Endothelial cell (in vitro differentiated cells): Measurements from ENCODE around the gene PRELID1. TPM values are rescaled to one million over a fixed set of nuclear protein-coding genes. Genes with fewer than 3 reads are reported as not detected.

ENCODE experiments used
- DNase-seq: peaks from one replicate; pipeline ENCODE4 v3.0.0; 2021; ENCODE audit warnings: low spot score
- H3K27ac Mint-ChIP-seq: one replicate; pipeline ENCODE4 v1.8.0; 2021; ENCODE audit warnings: mixed read lengths, inconsistent platforms; ENCODE audit not compliant: unreplicated experiment
- H3K27me3 Mint-ChIP-seq: one replicate; pipeline ENCODE4 v1.8.0; 2021; ENCODE audit warnings: mild to moderate bottlenecking, moderate library complexity, mixed read lengths, inconsistent platforms; ENCODE audit not compliant: unreplicated experiment
- H3K36me3 Mint-ChIP-seq: one replicate; pipeline ENCODE4 v1.8.0; 2021; ENCODE audit warnings: mild to moderate bottlenecking, low read depth, mixed read lengths, inconsistent platforms; ENCODE audit not compliant: unreplicated experiment
- H3K4me1 Mint-ChIP-seq: one replicate; pipeline ENCODE4 v1.8.0; 2021; ENCODE audit warnings: mild to moderate bottlenecking, mixed read lengths, inconsistent platforms; ENCODE audit not compliant: unreplicated experiment
- H3K4me3 Mint-ChIP-seq: one replicate; pipeline ENCODE4 v1.8.0; 2021; ENCODE audit warnings: mild to moderate bottlenecking, mixed read lengths, inconsistent platforms; ENCODE audit not compliant: unreplicated experiment
- H3K9me3 Mint-ChIP-seq: one replicate; pipeline ENCODE4 v1.8.0; 2021; ENCODE audit warnings: mixed read lengths, inconsistent platforms; ENCODE audit not compliant: unreplicated experiment
- total RNA-seq: library from RNA; stranded (reverse); fragmentation: NEBNext Ultra II Directional; extraction: Animal tissue kit (Norgen Biotek cat#: 25700); gene quantifications from one replicate; pipeline ENCODE4 v1.2.1, GENCODE V29; 2021; ENCODE audit not compliant: unreplicated experiment
- TF ChIP-seq, protein P1 (sequence below): fragments of 200-600 bp; sonication (generic); IDR thresholded peaks from one replicate; pipeline ENCODE4 v1.5.0; 2021; ENCODE audit warnings: antibody characterized with exemption; ENCODE audit not compliant: unreplicated experiment

PRELID1 gene
- total RNA-seq, 1 donor from 2014 or later, result 198 TPM

DNA sequence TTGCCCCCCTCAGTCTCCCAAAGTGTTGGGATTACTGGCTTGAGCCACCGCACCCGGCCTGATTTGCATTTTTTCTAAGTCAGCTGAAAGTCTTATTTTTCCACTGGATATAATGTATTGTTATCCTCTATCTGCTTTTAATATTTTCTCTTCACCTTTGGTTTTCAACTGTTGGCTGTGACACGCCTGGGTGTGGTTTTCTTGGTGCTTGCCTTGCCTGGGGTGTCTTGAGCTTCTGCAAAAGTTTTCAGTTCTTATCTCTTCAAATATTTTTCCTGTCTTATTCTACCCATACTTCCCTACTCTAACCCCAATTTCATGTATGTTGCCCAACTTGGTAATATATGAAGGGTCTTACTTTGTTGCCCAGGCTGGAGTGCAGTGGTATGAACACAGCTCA lies 12.4 kb downstream of the PRELID1 start:
- no peak for DNase-seq
- Mint-ChIP-seq H3K36me3 (peaks cover 11% of the 10 kb centered on the region), H3K4me1 (peaks cover 15% of the 10 kb centered on the region), H3K9me3 (peaks cover 6% of the 10 kb centered on the region), H3K27ac (no peak overlapping the region), H3K27me3 (peaks cover 5% of the 10 kb centered on the region), H3K4me3 (peak overlapping the region; percentile 24)
- TF ChIP-seq, protein P1, sequence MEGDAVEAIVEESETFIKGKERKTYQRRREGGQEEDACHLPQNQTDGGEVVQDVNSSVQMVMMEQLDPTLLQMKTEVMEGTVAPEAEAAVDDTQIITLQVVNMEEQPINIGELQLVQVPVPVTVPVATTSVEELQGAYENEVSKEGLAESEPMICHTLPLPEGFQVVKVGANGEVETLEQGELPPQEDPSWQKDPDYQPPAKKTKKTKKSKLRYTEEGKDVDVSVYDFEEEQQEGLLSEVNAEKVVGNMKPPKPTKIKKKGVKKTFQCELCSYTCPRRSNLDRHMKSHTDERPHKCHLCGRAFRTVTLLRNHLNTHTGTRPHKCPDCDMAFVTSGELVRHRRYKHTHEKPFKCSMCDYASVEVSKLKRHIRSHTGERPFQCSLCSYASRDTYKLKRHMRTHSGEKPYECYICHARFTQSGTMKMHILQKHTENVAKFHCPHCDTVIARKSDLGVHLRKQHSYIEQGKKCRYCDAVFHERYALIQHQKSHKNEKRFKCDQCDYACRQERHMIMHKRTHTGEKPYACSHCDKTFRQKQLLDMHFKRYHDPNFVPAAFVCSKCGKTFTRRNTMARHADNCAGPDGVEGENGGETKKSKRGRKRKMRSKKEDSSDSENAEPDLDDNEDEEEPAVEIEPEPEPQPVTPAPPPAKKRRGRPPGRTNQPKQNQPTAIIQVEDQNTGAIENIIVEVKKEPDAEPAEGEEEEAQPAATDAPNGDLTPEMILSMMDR, result no peak

DNA sequence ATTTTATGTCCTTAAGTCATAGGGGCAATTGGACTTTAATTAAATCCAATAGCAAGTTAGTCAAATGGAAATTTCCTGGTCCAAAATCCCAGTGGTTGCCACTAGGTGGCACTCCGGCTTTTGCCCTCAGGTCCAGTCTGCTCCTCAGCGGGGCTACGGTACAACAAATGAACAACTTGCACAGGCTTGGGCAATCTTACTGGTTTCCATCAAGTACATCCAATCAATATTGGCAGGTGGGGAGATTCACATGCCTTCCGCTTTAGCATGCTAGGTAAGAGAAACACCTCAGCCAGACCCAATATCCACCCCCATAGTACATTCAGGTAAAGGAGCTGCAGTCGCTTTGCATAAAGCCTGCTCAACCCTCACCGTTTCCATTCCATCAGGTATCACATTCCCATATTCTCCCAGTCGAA lies 14.4 kb downstream of the PRELID1 start:
- Mint-ChIP-seq H3K27ac (no peak overlapping the region), H3K4me3 (no peak overlapping the region), H3K9me3 (peaks cover 6% of the 10 kb centered on the region), H3K36me3 (peaks cover 14% of the 10 kb centered on the region), H3K27me3 (peaks cover 6% of the 10 kb centered on the region), H3K4me1 (peaks cover 9% of the 10 kb centered on the region)
- TF ChIP-seq, protein P1, result peak; percentile 91
- DNase-seq, result peak; percentile 78

DNA sequence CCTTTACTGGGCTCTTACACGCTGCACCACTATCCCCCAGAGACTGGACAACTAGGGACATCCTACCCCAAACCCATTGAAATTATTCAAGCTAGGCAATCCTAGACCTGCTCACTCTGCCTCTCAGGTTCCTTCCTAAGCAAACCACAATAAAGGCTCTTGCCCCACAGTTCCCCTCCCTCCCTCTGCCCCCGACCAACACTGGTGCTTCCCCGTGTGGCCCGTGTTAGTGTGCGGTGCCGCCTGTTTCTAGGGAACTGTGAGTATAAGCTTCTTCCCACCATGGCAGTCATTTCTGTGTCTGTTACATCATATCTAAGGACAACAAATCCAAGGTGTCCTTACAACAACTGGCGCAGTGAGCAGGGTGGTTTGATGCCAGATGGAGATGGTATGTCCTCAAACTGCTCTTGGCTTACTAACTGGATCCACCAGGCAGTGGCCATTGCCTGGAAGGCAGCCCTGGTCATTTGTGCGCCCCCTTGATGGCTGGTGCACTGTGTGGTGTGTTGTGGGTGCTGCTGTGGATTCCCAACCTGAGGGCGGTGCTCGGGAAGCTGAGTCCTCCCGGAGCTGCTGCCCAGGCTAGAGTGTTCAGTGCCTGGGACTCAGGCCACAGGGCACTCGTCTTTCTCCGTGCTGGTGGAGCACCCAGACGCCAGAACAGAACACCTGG lies 16.5 kb downstream of the PRELID1 start:
- peaks cover 9% of the 10 kb centered on the region for H3K4me1 Mint-ChIP-seq
- peak overlapping the region; percentile 65 for H3K4me3 Mint-ChIP-seq
- TF ChIP-seq, protein P1, result no peak
- DNase-seq, result no peak
- peaks cover 21% of the 10 kb centered on the region for H3K36me3 Mint-ChIP-seq
- peaks cover 6% of the 10 kb centered on the region for H3K9me3 Mint-ChIP-seq
- H3K27ac Mint-ChIP-seq, result no peak overlapping the region
- H3K27me3 Mint-ChIP-seq, result peaks cover 6% of the 10 kb centered on the region

DNA sequence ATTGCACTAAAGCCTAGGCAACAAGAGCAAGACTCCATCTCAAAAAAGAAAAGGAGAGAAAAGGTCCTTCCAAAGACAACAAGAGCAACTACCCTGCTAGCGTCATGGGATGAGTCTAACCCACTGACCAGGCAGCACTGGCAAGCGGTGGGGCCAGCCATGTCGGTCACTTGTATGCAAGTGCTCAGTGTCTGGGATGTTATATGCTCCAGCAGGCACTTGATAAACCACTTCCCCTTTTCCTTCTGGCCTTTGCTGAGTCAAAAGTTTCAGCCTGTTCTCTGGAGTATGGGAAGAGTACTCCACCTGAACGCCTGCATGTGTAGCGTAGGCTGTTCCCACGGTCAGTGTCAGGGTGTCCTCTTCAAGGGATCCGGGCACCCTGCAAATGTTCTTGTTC lies 17.3 kb downstream of the PRELID1 start:
- Mint-ChIP-seq H3K4me3 (no peak overlapping the region), H3K27ac (no peak overlapping the region), H3K4me1 (peaks cover 9% of the 10 kb centered on the region), H3K27me3 (peaks cover 4% of the 10 kb centered on the region), H3K36me3 (peaks cover 21% of the 10 kb centered on the region), H3K9me3 (peaks cover 6% of the 10 kb centered on the region)
- no peak for DNase-seq
- TF ChIP-seq, protein P1, result no peak

DNA sequence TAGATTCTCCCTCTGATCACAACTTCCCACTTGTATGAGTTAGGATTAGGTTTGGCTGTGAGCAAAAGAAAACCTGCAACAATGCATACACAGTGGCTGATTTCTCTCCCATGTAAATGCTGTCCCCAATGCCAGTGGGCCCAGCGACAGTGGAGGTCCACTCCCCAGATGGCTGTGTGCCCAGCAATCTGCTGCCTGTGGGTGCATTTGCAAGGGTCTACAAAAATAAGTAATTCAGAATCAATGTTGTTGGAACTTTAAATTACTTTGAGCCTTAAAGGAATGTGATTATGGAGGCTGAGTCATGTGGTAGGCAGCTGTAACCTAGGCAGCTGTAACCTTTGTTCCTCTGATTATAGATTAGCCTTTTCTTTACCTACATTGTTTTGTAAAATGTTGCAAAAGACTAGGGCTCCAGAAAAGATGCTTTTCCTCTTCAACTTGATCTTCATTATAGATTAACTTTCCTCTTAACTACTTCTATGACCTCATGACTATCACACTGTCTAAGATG lies 22.3 kb downstream of the PRELID1 start:
- Mint-ChIP-seq H3K27me3 (peaks cover 4% of the 10 kb centered on the region), H3K4me1 (peaks cover 3% of the 10 kb centered on the region), H3K9me3 (no peaks in the 10 kb centered on the region), H3K36me3 (peaks cover 21% of the 10 kb centered on the region), H3K4me3 (no peak overlapping the region), H3K27ac (no peak overlapping the region)
- TF ChIP-seq, protein P1, result no peak
- no peak for DNase-seq
